ENCODE data around the gene TRIM42. TPM values are rescaled to one million over a fixed set of nuclear protein-coding genes. Genes with fewer than 3 reads are reported as not detected.
A peak's percentile ranks its signal among the peaks of the same experiment; 100 is the strongest.

TRIM42 gene
- total RNA-seq, 3 donors from 2014 or later = not detected

DNA sequence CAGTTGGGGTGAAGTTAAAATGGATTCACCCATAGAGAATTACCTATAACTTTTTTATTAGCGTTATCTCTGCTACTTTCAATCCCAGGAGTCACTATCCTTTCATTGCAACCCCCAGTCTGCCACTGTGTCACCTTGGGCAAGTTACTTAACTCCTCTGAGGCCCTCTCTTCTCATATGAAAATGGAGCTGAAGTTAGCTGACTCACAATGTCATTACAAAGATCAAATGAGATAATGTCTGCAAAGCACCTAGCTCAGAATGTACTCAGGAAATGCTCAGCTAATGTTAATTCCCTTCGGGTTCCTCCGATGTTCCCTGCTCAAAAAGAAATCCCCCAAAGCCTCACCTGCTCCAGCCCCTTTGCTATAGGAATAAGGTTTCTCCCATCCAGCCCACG lies 50.0 kb downstream of the TRIM42 start:
- Histone ChIP-seq H3K36me3 (ENCODE audit: low read depth) (no peaks in the 10 kb centered on the region), H3K4me1 (ENCODE audit: low read depth) (no peaks in the 10 kb centered on the region), H3K9me3 (no peaks in the 10 kb centered on the region), H3K4me3 (no peak overlapping the region)
- TF ChIP-seq, protein P1, sequence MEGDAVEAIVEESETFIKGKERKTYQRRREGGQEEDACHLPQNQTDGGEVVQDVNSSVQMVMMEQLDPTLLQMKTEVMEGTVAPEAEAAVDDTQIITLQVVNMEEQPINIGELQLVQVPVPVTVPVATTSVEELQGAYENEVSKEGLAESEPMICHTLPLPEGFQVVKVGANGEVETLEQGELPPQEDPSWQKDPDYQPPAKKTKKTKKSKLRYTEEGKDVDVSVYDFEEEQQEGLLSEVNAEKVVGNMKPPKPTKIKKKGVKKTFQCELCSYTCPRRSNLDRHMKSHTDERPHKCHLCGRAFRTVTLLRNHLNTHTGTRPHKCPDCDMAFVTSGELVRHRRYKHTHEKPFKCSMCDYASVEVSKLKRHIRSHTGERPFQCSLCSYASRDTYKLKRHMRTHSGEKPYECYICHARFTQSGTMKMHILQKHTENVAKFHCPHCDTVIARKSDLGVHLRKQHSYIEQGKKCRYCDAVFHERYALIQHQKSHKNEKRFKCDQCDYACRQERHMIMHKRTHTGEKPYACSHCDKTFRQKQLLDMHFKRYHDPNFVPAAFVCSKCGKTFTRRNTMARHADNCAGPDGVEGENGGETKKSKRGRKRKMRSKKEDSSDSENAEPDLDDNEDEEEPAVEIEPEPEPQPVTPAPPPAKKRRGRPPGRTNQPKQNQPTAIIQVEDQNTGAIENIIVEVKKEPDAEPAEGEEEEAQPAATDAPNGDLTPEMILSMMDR (IDR thresholded peaks at IDR 0.05) = no peak
- intact Hi-C loops (cut with DNase I, micrococcal nuclease) = no loop called here
- no peak for DNase-seq
- ATAC-seq = no peak

DNA sequence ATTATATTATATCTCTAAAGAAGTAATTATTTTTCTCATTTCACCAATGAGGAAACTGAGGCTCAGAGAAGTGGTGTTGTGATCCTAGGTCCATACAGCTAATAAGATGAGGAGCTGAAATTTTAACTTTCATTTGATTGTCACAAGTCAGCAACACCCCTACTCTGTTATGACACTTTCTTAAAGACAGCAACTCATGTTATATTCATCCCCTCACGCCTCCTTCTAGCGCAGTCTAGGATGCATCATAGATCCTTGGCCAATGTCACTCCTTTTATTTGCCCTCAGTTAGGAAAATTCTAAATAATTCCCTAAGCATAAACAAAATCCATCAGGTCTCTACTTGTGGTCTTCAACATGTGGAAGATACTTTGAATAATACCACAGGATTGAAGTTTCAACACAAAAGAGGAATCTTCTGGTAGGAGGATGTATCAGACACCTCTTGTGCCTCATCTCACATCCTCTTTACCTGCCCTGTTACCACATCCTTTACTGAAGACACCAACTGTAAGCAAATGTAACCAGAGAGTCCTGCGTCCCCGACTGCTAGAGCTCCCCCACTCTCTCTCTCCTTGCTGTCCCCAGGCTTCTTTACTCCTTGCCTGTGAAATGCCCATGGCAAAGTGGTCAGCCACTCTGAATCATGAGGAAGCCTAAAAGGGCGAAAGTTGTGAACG lies 53.7 kb downstream of the TRIM42 start:
- no peaks in the 10 kb centered on the region for H3K4me1 ChIP-seq (ENCODE audit: low read depth)
- intact Hi-C loops (cut with DNase I, micrococcal nuclease) = no loop called here
- TF ChIP-seq, protein P1 (IDR thresholded peaks at IDR 0.05) = no peak
- no peaks in the 10 kb centered on the region for H3K36me3 ChIP-seq (ENCODE audit: low read depth)
- DNase-seq = no peak
- no peaks in the 10 kb centered on the region for H3K9me3 ChIP-seq
- no peak for ATAC-seq
- H3K4me3 ChIP-seq = no peak overlapping the region

GRCh38 chr3:140733623-140734022 lies 55.8 kb downstream of the TRIM42 start:
- TF ChIP-seq, protein P1 (IDR thresholded peaks at IDR 0.05) = no peak
- DNase-seq (no peak), ATAC-seq (no peak)
- Histone ChIP-seq H3K4me1 (ENCODE audit: low read depth) (no peaks in the 10 kb centered on the region), H3K36me3 (ENCODE audit: low read depth) (no peaks in the 10 kb centered on the region), H3K4me3 (no peak overlapping the region), H3K9me3 (no peaks in the 10 kb centered on the region)
- intact Hi-C loops (cut with DNase I, micrococcal nuclease) = no loop called here

- H3K9me3 ChIP-seq = no peaks in the 10 kb centered on the region
- TF ChIP-seq, protein P1 (IDR thresholded peaks at IDR 0.05) = no peak
- intact Hi-C loops (cut with DNase I, micrococcal nuclease) = no loop called here
- no peaks in the 10 kb centered on the region for H3K36me3 ChIP-seq (ENCODE audit: low read depth)
- ATAC-seq = peak; percentile 20
- H3K4me1 ChIP-seq (ENCODE audit: low read depth) = no peaks in the 10 kb centered on the region
- no peak overlapping the region for H3K4me3 ChIP-seq
- peak in 2 of 3 donors; percentile 41 to 56 for DNase-seq
These were observed 59.1 kb downstream of the TRIM42 start for GRCh38 chr3:140736863-140737460.

GRCh38 chr3:140742116-140742515 lies 64.3 kb downstream of the TRIM42 start:
- ATAC-seq (no peak), DNase-seq (no peak)
- intact Hi-C loops (cut with DNase I, micrococcal nuclease) = no loop called here
- H3K9me3 ChIP-seq = no peaks in the 10 kb centered on the region
- H3K36me3 ChIP-seq (ENCODE audit: low read depth) = no peaks in the 10 kb centered on the region
- no peaks in the 10 kb centered on the region for H3K4me1 ChIP-seq (ENCODE audit: low read depth)
- TF ChIP-seq, protein P1 (IDR thresholded peaks at IDR 0.05) = no peak
- H3K4me3 ChIP-seq = no peak overlapping the region

Data from mucosa of descending colon (tissue), 3 donors.